ENCODE data around the gene LSM2. TPM values are rescaled to one million over a fixed set of nuclear protein-coding genes. Genes with fewer than 3 reads are reported as not detected.
A peak's percentile ranks its signal among the peaks of the same experiment; 100 is the strongest.
"Not testable (repeated sequence)": the region's sequence is repeated elsewhere in the genome, so short reads cannot be mapped to it uniquely, and the experiment has no call there.

LSM2 gene
- 110 TPM for polyA plus RNA-seq (2013)

DNA sequence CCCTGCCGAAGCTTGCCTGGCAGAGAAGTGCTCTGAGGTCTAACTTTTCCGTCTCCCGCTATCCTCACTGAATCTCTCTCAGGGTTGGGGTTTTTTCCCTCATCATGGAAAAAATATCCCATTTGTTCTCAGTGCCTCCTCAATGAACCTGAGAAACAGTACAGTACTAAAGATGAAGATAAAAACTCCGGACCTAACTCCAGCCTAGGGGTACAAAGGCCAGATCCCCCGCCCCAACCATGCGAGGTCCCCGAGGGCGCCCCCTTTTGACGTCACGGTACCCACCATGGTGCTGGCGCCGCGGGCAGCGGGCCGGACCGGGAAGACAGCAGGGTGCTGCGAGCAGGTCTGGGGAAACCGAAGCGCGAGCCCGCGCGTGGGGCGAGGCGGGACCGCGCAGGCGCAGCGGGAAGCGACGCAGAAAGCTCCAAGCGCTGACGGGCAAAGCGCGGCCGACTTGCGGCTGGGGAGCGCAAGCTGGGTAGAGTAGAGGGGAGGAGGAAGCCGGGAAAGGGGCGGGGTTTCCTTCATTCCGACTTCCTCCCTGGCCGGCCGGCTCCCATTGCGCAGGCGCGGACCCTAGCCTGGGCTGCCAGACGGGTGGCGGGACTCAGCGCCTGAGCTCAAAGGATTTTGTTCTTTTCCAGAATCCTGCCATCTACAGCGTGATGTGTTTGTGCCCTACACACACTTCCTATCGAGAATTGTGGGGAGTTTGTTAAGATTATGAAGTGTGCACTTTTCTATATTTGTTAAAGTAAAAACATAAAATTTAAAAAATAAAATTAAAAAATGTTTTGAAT, at the start of gene LSM2:
Gene LSM2, minus strand, starts transcription at position 497 of the 803 bp plus-strand sequence. Its CDS starts 209 bp downstream, at position 288.
- under 1% methylated on average over 46 of the region's 51 CpGs for WGBS (ENCODE audit: insufficient coverage)
- Histone ChIP-seq H3K9me3 (ENCODE audit: control extremely low read depth in 1 of 5, control insufficient read depth in 4 of 5, insufficient read depth in 2 of 5, low read depth in 1 of 5, low read length in 4 of 5) (no peaks in the 10 kb centered on the region), H3K4me1 (ENCODE audit: control extremely low read depth in 1 of 4, control insufficient read depth in 4 of 4, insufficient read depth in 4 of 4, low read length in 3 of 4) (peaks cover 6 to 15% (median 11%) of the 10 kb centered on the region in 4 experiments), H3K4me3 (ENCODE audit: control insufficient read depth in 1 of 7, extremely low read depth in 1 of 7, insufficient read depth in 4 of 7, low read depth in 2 of 7, low read length in 6 of 7) (peak within 1 kb of the TSS; percentile 73 to 98 (median 95)), H3K27me3 (replicated peaks in 2 of 5; ENCODE audit: control insufficient read depth in 4 of 5, insufficient read depth in 5 of 5, low read length in 4 of 5) (no peaks in the 10 kb centered on the region), H3K27ac (ENCODE audit: insufficient read depth in 1 of 2, low read depth in 1 of 2, low read length in 2 of 2, poor library complexity in 1 of 2, severe bottlenecking in 2 of 2) (peak within 1 kb of the TSS; percentile 85 to 94), H3K36me3 (ENCODE audit: control insufficient read depth in 4 of 4, insufficient read depth in 4 of 4, low read length in 3 of 4) (peaks cover 0 to 13% (median 8%) of the 10 kb centered on the region in 4 experiments)
- ChIA-PET POLR2A (interaction anchor here (0.5 to 2.6 kb wide), 9 partner anchors 8 to 154 kb away, joined by 3 to 14 read pairs (median 5); partner anchors contain the start of genes CLIC1, HSPA1A, HSPA1L and MSH5), CTCF (interaction anchor here (0.6 to 3.6 kb wide), 18 partner anchors 9 to 256 kb away, joined by 3 to 18 read pairs (median 4); partner anchors contain the start of genes HSPA1B, MSH5 and VARS1)
- peak; percentile 94 to 97 (median 97) for DNase-seq

DNA sequence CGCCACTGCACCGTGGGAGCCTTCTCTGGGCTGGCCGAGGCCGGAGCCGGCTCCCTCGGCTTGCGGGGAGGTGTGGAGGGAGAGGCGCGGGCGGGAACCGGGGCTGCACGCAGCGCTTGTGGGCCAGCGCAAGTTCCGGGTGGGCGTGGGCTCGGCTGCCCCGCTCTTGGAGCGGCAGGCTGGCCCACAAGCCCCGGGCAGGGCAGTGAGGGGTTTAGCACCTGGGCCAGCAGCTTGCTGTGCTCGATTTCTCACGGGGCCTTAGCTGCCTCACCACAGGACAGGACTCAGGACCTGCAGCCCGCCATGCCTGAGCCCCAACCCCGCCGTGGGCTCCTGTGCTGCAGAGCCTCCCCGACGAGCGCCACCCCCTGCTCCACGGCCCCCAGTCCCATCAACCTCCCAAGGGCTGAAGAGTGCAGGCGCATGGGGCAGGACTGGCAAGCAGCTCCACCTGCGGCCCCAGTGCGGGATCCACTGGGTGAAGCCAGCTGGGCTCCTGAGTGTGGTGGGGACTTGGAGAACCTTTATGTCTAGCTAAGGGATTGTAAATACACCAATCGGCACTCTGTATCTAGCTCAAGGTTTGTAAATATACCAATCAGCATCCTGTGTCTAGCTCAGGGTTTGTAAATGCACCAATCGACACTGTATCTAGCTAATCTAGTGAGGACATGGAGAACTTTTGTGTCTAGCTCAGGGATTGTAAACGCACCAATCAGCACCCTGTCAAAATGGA, 45.4 kb upstream of the LSM2 start:
- POLR2A ChIA-PET, result interaction anchor here (0.8 kb wide), 1 partner anchor 10 kb away, joined by 3 read pairs; the partner anchor contains the start of gene NEU1
- CTCF ChIA-PET; H3K27me3 ChIP-seq (replicated peaks in 2 of 5; ENCODE audit: control insufficient read depth in 4 of 5, insufficient read depth in 5 of 5, low read length in 4 of 5): not testable (repeated sequence)

DNA sequence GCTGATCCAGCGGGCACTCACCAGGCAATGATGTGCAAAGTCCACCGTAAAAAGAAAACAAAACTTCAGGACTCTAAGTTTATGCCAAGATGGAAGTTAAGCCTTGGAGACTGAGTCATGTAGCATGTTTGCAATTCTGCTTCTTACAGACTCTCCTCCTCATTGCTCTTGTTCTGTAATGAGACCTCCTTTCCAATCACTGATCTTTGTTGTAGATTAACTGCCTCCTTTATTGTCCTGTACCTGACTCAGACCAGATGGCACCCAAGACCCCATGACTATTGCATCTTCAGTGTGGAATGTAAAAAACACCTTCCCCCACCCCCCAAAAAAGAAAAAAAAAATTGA, 44.7 kb upstream of the LSM2 start:
- no peaks in the 10 kb centered on the region for H3K9me3 ChIP-seq (ENCODE audit: control extremely low read depth in 1 of 5, control insufficient read depth in 4 of 5, insufficient read depth in 2 of 5, low read depth in 1 of 5, low read length in 4 of 5)
- H3K4me1 ChIP-seq (ENCODE audit: control extremely low read depth in 1 of 4, control insufficient read depth in 4 of 4, insufficient read depth in 4 of 4, low read length in 3 of 4), result no peaks in the 10 kb centered on the region
- WGBS (ENCODE audit: insufficient coverage), result 100% methylated on average over 2 of the region's 2 CpGs
- no peak for DNase-seq
- H3K27ac ChIP-seq (ENCODE audit: insufficient read depth in 1 of 2, low read depth in 1 of 2, low read length in 2 of 2, poor library complexity in 1 of 2, severe bottlenecking in 2 of 2), result no peak overlapping the region
- POLR2A ChIA-PET, result interaction anchor here (0.6 kb wide), 1 partner anchor 12 kb away, joined by 4 read pairs; no protein-coding TSS in a partner anchor
- H3K4me3 ChIP-seq (ENCODE audit: control insufficient read depth in 1 of 7, extremely low read depth in 1 of 7, insufficient read depth in 4 of 7, low read depth in 2 of 7, low read length in 6 of 7), result no peak overlapping the region
- no peaks in the 10 kb centered on the region for H3K27me3 ChIP-seq (replicated peaks in 2 of 5; ENCODE audit: control insufficient read depth in 4 of 5, insufficient read depth in 5 of 5, low read length in 4 of 5)
- CTCF ChIA-PET, result interaction anchor here (1.7 kb wide), 1 partner anchor 14 kb away, joined by 3 read pairs; no protein-coding TSS in a partner anchor
- H3K36me3 ChIP-seq (ENCODE audit: control insufficient read depth in 4 of 4, insufficient read depth in 4 of 4, low read length in 3 of 4), result no peaks in the 10 kb centered on the region

More for the DNA sequence above, 45.4 kb upstream of the LSM2 start:
- H3K4me3 ChIP-seq (ENCODE audit: control insufficient read depth in 1 of 7, extremely low read depth in 1 of 7, insufficient read depth in 4 of 7, low read depth in 2 of 7, low read length in 6 of 7); DNase-seq; H3K9me3 ChIP-seq (ENCODE audit: control extremely low read depth in 1 of 5, control insufficient read depth in 4 of 5, insufficient read depth in 2 of 5, low read depth in 1 of 5, low read length in 4 of 5); H3K36me3 ChIP-seq (ENCODE audit: control insufficient read depth in 4 of 4, insufficient read depth in 4 of 4, low read length in 3 of 4); H3K4me1 ChIP-seq (ENCODE audit: control extremely low read depth in 1 of 4, control insufficient read depth in 4 of 4, insufficient read depth in 4 of 4, low read length in 3 of 4); H3K27ac ChIP-seq (ENCODE audit: insufficient read depth in 1 of 2, low read depth in 1 of 2, low read length in 2 of 2, poor library complexity in 1 of 2, severe bottlenecking in 2 of 2): not testable (repeated sequence)
- WGBS (ENCODE audit: insufficient coverage), result 98% methylated on average over 23 of the region's 35 CpGs

DNA sequence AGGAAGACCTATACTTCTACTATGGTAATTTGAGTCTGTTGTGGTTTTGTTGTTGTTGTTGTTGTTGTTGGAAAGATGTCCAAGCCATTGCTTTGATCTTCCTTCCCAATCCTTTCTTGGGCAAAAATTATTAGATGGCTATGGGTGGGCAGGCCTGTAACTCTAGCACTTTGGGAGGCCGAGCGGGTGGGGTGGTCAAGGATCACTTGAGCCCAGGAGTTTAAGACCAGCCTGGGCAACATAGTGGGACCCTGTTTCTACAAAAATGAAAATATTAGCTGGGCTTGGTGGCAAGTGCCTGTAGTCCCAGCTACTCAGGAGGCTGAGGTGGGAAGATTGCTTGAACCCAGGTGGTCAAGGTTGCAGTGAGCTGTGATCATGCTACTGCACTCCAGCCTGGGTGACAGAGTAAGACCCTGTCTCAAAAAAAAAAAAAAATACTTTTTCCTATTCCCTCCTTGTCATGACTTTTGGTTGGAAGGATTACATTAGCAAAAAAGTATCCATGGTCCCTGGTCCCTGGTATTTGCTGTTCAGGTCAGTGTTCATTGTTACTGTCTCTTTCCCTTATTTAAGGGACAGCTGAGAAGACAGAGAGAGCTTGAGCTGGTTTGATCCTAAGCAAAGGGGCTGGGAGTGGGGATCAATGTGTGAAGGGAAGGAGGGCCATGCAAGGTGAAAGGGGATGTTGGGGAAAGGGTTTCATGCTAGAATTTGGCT, 44.2 kb upstream of the LSM2 start:
- POLR2A ChIA-PET, result interaction anchor here (0.6 kb wide), 1 partner anchor 12 kb away, joined by 4 read pairs; no protein-coding TSS in a partner anchor
- WGBS (ENCODE audit: insufficient coverage), result 100% methylated on average over 2 of the region's 2 CpGs
- Histone ChIP-seq H3K36me3 (ENCODE audit: control insufficient read depth in 4 of 4, insufficient read depth in 4 of 4, low read length in 3 of 4) (no peaks in the 10 kb centered on the region), H3K9me3 (ENCODE audit: control extremely low read depth in 1 of 5, control insufficient read depth in 4 of 5, insufficient read depth in 2 of 5, low read depth in 1 of 5, low read length in 4 of 5) (no peaks in the 10 kb centered on the region), H3K27me3 (replicated peaks in 2 of 5; ENCODE audit: control insufficient read depth in 4 of 5, insufficient read depth in 5 of 5, low read length in 4 of 5) (no peaks in the 10 kb centered on the region), H3K4me1 (ENCODE audit: control extremely low read depth in 1 of 4, control insufficient read depth in 4 of 4, insufficient read depth in 4 of 4, low read length in 3 of 4) (no peaks in the 10 kb centered on the region), H3K4me3 (ENCODE audit: control insufficient read depth in 1 of 7, extremely low read depth in 1 of 7, insufficient read depth in 4 of 7, low read depth in 2 of 7, low read length in 6 of 7) (no peak overlapping the region), H3K27ac (ENCODE audit: insufficient read depth in 1 of 2, low read depth in 1 of 2, low read length in 2 of 2, poor library complexity in 1 of 2, severe bottlenecking in 2 of 2) (no peak overlapping the region)
- CTCF ChIA-PET, result interaction anchor here (1.7 kb wide), 1 partner anchor 13 kb away, joined by 3 read pairs; no protein-coding TSS in a partner anchor
- DNase-seq, result no peak

DNA sequence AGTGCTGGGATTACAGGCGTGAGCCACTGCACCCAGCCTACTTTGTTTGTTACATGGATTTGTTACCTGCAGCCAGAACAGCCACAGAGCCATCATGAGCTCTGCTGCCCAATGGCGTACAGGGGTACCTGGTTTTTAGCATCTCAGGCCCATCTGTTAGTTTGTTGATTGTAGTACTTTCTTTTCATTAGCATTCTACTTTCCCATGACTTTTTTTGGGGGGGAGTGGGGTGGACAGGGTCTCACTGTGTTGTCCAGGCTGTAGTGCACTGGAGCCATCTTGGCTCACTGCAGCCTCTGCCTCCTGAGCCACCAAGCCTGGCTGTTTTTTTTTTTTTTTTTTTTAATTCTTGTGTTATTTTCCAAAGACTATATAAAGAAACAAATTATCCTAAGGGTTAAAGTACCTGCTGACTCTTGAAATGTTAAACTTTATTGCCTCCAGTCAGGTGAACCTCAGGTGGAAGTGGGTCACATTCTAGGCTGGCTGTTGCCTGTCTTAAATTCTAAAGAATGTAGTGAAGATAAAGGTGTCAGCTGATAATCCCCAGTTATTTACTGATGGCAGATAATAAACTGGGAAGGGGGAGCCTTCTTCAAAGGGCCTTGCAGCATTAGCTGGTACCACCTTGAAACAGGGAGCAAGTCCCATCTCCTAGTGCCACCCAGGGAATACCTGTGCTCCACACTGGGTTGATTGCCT, 40.7 kb upstream of the LSM2 start:
- CTCF ChIA-PET, result interaction anchor here (0.7 to 0.8 kb wide), 2 partner anchors 11 to 12 kb away, joined by 4 read pairs; no protein-coding TSS in a partner anchor
- no peak overlapping the region for H3K4me3 ChIP-seq (ENCODE audit: control insufficient read depth in 1 of 7, extremely low read depth in 1 of 7, insufficient read depth in 4 of 7, low read depth in 2 of 7, low read length in 6 of 7)

DNA sequence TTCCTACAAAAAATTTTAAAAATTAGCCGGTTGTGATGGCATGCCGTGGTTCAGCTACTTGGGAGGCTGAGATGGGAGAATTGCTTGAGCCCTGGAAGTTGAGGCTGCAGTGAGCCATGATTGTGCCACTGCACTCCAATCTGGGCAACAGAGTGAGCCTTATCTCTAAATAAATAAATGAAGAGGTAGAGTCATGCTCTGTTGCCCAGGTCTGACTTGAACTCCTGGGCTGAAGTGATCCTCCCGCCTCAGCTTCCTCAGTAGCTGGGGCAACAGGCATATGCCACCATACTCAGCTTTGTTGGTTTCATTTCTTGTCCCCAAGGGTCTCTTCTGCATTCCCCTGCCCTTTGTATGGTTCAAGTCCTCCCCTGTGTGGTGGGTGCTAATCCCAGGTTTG, 37.7 kb upstream of the LSM2 start:
- Histone ChIP-seq H3K4me3 (ENCODE audit: control insufficient read depth in 1 of 7, extremely low read depth in 1 of 7, insufficient read depth in 4 of 7, low read depth in 2 of 7, low read length in 6 of 7) (no peak overlapping the region), H3K27ac (ENCODE audit: insufficient read depth in 1 of 2, low read depth in 1 of 2, low read length in 2 of 2, poor library complexity in 1 of 2, severe bottlenecking in 2 of 2) (peak overlapping the region in 1 of 2 experiments; percentile 34), H3K4me1 (ENCODE audit: control extremely low read depth in 1 of 4, control insufficient read depth in 4 of 4, insufficient read depth in 4 of 4, low read length in 3 of 4) (no peaks in the 10 kb centered on the region), H3K36me3 (ENCODE audit: control insufficient read depth in 4 of 4, insufficient read depth in 4 of 4, low read length in 3 of 4) (peaks cover 2 to 28% (median 13%) of the 10 kb centered on the region in 4 experiments), H3K27me3 (replicated peaks in 2 of 5; ENCODE audit: control insufficient read depth in 4 of 5, insufficient read depth in 5 of 5, low read length in 4 of 5) (no peaks in the 10 kb centered on the region), H3K9me3 (ENCODE audit: control extremely low read depth in 1 of 5, control insufficient read depth in 4 of 5, insufficient read depth in 2 of 5, low read depth in 1 of 5, low read length in 4 of 5) (no peaks in the 10 kb centered on the region)
- ChIA-PET CTCF (interaction anchor here (1.2 kb wide), 1 partner anchor 219 kb away, joined by 4 read pairs; no protein-coding TSS in a partner anchor), POLR2A (interaction anchor here (0.6 kb wide), 1 partner anchor 18 kb away, joined by 3 read pairs; the partner anchor contains the start of gene NEU1)
- no peak for DNase-seq
- 82% methylated on average over 2 of the region's 3 CpGs for WGBS (ENCODE audit: insufficient coverage)

More for the DNA sequence above, 40.7 kb upstream of the LSM2 start:
- Histone ChIP-seq H3K4me1 (ENCODE audit: control extremely low read depth in 1 of 4, control insufficient read depth in 4 of 4, insufficient read depth in 4 of 4, low read length in 3 of 4) (no peaks in the 10 kb centered on the region), H3K36me3 (ENCODE audit: control insufficient read depth in 4 of 4, insufficient read depth in 4 of 4, low read length in 3 of 4) (peaks cover 0 to 11% (median 0%) of the 10 kb centered on the region in 4 experiments), H3K27me3 (replicated peaks in 2 of 5; ENCODE audit: control insufficient read depth in 4 of 5, insufficient read depth in 5 of 5, low read length in 4 of 5) (no peaks in the 10 kb centered on the region), H3K27ac (ENCODE audit: insufficient read depth in 1 of 2, low read depth in 1 of 2, low read length in 2 of 2, poor library complexity in 1 of 2, severe bottlenecking in 2 of 2) (no peak overlapping the region), H3K9me3 (ENCODE audit: control extremely low read depth in 1 of 5, control insufficient read depth in 4 of 5, insufficient read depth in 2 of 5, low read depth in 1 of 5, low read length in 4 of 5) (no peaks in the 10 kb centered on the region)
- no peak for DNase-seq
- POLR2A ChIA-PET, result no interaction called here
- WGBS (ENCODE audit: insufficient coverage), result 100% methylated on average over 1 of the region's 2 CpGs
